ENCODE results near the gene CD160.
"Not testable (repeated sequence)": the region's sequence is repeated elsewhere in the genome, so short reads cannot be mapped to it uniquely, and the experiment has no call there.

CD160 gene

DNA sequence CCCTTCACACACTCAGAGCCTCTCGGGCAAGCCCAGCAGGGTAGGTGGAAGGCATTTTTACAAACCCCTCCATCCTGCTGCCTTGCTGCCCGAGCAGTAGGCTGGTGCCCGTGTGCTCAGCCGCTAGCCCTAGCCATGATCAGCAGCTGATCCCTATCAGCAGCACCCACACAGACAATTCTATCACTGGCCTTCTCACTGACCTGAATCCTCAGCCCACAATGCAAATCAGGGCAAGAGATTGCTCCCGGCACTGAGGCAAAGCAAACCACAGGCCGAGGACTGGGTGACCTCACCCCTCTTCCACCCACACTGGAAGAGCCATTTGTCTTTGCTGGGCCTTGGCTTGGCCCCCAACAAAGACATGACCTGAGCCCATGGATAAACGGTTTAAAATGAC lies 11.2 kb upstream of the CD160 start:
- DNase-seq = no peak

DNA sequence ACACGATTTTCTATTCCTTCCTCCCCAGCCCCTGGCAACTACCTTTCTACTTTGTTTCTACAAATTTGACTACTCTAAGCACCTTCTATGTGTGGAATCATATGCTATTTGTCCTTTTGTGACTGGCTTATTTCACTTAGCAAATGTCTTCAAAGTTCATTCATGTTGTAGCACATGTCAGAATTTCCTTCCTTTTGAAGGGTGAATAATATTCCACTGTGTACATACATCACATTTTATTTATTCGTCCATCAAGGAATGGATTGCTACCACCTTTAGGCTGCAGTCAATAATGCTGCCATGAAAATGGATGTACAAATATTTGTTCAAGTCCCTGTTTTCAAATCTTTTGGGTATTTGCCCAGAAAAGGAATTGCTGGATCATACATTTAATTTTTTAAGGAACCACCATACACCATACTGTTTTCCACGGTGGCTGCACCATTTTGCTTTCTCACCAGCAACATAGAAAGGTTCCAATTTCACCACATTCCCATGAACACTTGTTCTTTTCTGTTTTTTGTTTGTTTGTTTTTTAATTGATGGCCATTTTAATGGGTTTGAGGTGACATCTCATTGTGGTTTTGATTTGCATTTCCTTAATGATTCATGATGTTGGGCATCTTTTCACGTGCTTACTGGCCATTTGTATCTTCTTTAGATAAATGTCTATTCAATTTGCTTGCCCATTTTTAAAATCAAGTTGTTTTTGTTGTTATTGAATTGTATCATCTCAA lies 8.8 kb upstream of the CD160 start:
- DNase-seq = no peak

DNA sequence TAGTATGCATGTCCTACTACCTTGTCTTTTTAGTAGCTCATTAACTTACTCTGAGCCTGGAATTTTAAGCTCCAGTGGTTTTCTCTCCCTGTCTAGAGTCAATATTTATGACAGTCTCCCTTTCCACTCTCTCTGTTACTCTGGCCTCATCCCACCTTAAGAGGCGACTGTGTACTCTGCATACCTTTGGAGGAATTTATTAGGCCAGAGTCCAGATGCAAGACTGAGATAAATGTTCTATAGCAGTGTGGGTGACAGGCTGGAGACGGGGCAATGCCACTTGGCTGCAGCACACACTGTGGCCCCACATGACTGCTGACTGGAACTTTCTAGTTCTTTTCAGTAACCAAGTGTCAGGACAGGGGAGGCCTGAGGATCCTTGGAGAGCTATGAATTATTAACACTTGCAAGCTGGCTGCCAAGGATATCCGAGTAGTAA lies 8.1 kb upstream of the CD160 start:
- no peak for DNase-seq

DNA sequence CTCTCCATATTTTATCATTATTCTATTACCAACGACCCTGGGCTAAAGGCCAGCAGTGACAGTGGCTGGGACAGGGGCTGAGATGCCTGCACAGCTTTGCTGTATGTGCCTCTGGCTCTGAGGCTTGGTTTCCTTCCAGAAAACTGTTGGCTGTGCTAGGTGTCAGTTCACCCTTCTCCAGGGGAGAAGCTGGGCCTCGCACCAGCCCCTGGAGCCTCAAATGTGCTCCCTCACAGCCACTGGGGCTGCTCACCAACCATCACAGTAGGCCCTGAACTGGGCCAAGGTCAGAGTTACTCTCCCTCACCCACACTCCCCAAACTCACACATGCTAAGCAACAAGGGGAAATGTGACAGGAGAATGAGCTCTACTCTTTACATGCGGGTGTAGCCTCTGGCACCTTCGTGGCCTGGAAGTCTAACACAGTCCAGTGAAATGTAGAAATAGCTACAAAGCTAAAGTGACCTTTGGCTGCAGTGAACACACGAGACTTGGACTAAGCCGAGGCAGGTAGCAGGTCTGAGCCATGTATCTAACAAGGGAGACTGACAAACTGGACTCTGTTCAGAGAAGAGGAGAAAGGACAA lies 4.7 kb upstream of the CD160 start:
- DNase-seq = no peak

DNA sequence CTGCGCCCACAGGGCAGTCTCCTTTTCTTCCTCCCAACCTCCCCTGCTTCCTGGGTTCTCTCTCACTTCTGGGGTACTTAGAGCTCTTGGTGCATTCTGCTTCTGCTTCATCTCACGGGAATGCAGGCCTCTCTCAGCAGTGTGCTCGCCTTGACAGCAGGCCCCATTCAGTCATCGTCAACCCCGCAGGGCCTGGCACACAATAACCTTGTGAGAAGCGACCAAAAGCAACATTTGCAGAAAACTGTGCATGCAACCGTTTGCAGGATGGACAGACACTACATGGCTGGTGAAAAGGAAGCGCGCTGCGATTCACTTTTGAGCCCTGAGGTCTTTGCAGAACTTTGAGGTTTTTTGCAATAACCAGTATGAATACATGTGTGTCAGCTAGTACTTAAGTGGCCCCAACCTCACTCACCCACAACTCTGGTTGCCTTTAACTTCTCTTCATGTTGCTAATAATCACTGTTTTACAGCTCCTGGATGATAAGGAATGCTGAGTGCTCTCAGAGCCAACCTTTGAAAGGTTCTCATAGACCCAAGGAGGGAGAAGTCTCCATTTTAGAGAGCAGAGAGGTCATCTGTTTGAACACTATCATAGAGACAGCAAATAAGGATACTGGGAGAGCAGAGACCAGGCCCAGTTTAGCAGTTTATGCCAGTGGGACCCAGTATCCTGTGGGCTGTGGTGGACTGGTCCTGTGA lies 2.5 kb upstream of the CD160 start:
- DNase-seq = no peak

DNA sequence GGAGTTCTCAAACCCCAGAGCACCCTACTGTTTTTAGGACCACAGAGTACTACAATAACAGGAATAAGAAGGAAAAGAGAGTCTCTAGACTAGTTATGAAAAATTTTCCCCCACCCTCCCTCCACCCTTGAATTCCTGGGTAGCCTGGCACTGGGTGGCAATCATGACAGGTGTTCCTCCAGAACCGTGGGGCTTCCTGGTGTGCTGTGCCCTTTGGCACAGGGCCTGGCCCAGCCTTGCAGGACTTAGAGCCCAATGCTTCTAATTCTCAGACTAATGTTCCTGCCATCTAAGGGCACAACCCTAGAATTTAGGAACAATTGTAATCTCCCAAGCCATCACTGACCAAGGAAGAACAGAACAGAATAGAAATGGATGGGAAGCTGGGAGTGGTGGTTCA lies 1.5 kb upstream of the CD160 start:
- no peak for DNase-seq

DNA sequence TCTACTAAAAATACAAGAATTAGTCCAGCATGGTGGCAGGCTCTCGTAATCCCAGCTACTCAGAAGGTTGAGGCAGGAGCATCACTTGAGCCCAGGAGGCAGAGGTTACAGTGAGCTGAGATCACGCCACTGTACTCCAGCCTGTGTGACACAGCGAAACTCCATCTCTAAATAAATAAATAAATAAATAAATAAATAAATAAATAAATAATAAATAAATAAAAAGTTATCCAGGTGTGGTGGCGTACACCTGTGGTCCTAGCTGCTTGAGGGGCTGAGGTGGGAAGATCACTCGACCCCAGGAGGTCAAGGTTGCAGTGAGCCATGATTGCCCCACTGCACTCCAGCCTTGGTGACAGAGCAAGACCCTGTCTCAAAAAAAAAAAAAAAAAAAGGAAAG lies 834 bp upstream of the CD160 start:
- not testable (repeated sequence) for DNase-seq

DNA sequence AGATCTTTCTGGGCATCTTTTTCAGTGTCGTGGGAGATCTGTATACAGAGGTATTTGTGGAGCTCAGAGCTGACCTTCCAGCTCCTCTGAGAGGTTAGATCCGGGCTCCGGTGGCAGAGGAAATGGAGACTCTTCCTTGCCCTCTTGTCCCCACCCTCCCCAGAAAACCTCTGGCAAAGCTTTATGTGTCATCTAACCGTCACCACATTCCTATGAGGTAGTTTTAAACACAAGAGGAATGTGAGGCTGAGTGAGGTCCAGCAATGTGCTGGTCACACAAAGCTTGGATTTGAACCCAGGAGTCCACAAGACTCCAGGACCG lies 1.2 kb downstream of the CD160 start:
- DNase-seq = no peak

DNA sequence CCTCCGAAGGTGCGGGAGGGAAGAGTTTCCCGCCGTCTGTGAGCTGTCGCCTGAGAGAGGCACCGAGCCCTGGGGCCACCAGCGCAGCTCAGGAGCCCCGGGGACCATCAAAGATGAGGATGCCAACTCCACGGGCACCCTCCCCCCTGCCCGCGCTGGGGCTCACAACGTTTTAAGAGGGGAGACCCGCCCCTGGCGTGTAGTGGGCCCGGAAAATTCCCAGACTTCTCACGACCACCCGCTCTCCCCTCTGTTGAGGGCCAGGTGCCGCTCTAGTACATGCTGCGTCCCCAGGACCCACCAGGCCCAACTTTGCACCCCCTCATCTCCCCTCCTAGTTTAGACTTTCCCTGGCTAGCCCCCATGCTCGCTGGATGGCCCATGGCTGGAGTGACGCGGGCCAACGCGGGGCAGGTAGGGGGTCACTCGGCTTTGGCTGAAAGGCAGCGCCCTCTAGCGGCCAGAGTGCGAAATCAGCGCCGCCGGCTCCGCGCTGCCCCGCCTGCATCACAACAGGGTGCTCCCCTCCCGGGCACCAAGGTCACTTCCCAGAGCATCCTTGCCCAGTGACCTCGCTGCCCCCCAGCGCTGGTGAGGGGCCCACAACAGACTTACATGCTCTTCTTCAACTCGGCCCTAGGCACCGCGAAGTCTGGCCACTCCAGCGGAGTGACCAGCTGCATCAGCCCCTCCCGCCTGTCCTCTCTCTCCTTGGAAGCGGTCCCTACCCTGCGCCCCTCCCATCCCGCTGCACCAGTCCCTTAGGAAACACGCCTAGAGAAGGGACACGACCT lies 1.8 kb downstream of the CD160 start:
- peak in 47 of 56 donors; percentile 3 to 76 (median 31) for DNase-seq

DNA sequence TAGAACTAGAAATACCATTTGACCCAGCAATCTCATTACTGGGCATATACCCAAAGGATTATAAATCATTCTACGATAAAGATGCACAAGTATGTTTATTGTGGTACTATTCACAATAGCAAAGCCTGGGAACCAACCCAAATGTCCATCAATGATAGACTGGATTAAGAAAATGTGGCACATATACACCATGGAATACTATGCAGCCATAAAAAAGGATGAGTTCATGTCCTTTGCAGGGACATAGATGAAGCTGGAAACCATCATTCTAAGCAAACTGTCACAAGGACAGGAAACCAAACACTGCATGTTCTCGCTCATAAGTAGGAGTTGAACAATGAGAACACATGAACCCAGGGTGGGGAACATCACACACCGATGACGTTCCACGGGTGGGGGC lies 6.9 kb downstream of the CD160 start:
- not testable (repeated sequence) for DNase-seq

DNA sequence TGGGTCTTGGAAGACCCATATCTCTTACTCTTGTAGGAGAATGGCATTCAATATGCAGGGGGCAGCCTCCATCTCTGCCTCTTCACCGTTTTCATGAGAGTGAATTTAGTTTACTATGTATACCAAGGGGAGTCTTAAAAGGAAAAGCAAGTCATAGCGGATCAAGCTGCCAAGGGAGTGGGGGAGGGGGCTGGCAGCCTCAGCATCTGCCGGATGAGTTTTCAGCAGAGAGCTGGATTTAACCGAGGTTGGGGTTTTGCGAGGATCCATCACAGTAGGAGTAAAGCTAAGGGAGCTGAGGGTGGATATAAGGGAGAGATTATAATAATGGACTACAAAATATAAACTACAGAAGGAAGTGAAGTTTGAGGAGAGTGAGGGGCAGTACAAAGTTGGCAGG lies 9.9 kb downstream of the CD160 start:
- no peak for DNase-seq

DNA sequence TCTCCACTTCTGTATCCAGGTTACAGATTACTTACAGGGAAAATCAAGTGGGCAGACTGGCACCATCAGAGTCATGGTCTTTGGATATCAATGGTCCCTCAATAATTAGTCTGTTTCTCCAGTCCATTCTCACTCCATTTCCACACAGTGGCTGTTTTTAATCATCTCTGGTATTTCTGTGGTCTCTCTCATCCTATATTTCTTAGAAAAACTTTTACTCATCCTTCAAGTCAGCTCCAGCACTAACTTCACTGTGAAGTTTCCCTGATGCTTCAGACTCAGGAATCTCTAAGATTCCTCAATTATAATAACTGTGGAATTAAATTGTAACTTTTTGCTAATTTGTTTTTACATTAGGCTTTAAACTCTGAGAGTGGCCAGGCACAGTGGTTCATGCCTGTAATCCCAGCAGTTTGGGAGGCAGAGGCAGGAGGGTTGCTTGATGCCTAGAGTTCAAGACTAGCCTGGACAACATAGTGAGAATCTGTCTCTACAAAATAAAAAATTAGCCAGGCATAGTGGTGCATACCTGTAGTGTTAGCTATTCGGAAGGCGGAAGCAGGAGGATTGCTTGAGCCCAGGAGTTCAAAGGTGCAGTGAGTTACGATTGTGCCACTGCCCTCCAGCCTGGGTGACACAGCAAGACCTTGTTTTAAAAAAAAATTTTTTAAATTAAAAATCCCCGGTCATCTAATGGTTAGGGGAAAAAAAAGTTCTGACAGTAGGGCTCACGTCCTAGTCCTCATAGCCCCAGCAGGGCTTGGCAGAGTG lies 10.6 kb downstream of the CD160 start:
- DNase-seq = no peak

DNA sequence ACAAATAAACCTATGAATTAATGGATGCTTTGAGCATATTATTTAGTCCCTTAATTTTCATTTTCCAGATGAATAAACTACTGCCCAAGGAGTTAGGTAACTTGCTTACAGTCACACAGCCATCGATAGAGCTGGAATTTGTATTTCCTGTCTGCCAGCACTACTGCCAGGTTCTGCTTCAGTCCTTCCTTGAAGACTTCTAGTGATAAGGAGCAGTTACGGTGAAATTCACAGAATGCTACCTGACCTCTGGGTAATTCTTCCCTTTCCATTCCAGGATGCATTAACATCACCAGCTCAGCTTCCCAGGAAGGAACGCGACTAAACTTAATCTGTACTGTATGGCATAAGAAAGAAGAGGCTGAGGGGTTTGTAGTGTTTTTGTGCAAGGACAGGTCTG lies 11.2 kb downstream of the CD160 start:
- no peak for DNase-seq

DNA sequence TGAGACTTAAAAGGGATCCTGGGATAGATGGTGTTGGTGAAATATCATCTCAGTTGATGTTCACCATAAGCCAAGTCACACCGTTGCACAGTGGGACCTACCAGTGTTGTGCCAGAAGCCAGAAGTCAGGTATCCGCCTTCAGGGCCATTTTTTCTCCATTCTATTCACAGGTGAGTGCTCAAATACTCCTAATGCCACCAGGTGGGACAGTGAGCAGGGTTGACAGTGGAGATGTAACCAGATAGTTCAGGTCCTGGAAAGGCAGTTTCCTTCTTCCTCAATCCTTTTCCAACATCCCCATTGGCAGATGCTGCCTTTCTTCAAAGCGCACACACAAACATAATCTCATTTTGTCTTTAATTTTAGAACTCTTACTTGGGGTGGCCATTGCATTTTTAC lies 11.6 kb downstream of the CD160 start:
- no peak for DNase-seq

DNA sequence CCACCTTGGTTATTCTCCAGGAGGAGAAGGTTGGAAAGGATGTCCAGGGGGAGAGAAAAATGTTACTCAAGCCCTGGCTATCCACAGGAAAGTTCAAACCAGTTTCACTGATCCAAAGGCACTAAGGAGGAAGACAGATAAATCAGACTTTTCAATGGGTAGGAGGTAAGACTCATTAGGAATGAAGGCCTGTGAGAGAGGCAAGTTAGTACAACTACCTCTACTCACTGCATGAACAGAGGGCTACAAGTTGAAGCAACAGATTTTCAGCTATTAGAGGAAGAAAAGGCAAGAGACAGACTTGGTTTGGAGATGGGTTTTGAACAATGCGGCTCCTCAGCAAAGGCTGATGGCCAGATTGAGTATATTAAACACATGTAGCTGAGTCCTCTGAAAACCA lies 16.9 kb downstream of the CD160 start:
- DNase-seq = no peak

DNA sequence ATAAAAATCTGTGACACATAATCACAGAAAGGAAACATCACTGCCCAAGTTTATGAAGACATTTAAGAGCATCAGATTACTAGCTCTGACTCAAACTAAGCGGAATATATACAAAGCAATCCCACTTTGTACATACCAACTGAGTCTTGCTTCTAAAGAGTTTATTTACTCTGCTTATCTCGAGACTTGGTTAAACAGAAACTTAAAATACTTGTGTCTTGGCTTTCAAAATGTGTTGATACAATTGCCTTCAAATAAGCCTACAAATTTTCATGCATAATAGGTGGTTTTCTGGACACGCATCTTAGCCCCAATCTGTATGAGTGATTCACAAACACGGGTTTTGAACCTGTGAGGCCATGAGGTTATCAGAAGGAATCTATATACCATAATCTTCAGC lies 21.0 kb downstream of the CD160 start:
- no peak for DNase-seq

DNA sequence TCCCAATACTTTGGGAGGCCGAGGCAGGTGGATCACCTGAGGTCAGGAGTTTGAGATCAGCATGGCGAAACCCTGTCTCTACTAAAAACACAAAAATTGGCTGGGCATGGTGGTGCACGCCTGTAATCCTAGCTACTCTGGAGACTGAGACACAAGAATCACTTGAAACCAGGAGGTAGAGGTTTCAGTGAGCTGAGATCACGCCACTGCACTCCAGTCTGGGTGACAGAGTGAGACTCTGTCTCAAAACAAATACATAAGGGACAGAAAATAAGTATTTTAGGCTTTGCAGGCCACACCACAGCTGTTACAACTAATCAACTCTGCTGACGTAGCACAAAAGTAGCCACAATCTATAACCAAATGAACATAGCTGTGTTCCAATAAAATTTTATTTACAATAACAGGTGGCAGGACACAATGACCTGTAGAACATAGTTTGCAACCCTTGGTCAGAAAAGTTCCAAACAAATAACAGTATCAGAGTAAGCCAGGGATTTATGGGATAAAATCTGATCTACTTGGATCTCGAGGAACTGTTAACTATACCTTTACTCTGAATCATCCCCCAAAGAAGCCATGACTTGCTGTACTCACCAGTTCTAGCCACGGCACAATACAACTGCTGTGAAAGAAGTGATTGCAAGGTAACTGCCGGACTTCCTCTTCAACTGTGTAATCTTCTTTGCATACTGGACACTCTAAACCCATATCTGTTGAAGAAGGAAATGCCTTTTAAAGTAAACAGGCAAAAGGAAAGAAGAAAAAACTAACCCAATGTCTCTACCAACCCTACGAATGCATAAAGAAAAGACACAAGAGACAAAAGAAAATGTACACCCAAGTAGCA lies 28.3 kb downstream of the CD160 start:
- DNase-seq = no peak

DNA sequence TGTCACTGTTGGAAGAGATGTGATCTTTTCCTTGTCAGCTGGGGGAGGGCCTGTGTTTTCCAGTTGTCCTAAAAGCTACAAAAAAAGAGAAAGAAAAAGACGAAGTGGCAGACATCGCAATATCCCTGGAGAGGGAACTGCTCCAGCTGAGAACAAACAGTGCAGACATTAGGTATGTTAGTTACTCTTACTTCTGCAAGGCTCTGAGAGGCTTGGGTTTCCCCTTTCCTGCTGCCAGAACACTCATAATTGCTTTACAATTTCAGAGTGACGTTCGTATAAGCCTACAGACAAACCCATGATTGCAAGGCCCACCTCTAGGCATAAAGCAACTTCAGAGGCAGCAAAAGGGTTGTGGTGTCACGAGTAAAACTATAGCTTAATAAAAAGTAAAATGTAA lies 31.1 kb downstream of the CD160 start:
- no peak for DNase-seq

DNA sequence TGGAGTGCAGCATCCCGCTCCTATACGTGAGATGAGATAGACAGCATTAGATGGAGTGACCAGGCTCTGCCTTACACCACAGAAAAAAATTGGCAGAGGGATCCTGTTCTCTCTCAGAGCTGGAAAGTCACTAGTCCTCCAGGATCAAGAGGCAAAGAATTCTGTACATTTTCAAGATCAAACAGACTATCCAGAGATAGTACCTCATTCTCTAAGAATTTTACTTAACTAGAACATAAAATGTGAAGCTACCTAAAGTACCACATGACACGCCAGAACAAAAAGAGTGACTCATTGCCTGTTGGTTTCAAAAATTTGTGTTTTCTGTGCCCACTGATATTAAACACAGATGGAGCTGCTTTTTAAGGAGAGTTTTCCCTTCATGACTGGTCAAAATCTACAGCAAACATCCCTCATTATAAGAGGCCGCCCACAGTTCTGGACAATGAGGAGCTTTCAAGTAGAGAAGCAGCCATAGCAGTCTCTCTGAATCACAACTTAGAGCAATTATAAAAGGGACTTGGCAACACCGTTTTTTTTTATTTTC lies 32.3 kb downstream of the CD160 start:
- DNase-seq = peak in 28 of 56 donors; percentile 1 to 56 (median 20)

DNA sequence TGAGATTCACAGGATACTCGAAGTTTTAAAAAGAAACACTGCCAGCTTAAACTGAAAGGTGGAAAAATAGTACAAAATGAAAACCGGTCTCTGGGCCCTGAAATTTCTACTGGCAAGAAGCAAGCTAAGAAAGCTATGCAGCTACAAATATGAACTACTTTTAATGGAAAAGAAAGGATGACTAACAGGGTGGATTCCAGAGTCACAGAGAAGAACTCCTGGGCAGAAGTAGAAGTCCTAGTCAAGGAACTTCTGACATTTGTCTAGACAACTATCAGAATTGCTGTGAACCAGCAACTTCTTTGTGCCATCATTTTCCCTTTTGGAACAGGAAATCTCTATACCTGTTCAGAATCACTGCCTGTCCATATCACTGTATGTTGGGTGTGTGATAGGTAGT lies 38.1 kb downstream of the CD160 start:
- DNase-seq = no peak
